Measurements from ENCODE around the gene PADI2. TPM values are rescaled to one million over a fixed set of nuclear protein-coding genes. Genes with fewer than 3 reads are reported as not detected.

The PADI2 gene
- total and polyA plus RNA-seq, 2 experiments from 2014 or later = 1.7 to 4.3 TPM

DNA sequence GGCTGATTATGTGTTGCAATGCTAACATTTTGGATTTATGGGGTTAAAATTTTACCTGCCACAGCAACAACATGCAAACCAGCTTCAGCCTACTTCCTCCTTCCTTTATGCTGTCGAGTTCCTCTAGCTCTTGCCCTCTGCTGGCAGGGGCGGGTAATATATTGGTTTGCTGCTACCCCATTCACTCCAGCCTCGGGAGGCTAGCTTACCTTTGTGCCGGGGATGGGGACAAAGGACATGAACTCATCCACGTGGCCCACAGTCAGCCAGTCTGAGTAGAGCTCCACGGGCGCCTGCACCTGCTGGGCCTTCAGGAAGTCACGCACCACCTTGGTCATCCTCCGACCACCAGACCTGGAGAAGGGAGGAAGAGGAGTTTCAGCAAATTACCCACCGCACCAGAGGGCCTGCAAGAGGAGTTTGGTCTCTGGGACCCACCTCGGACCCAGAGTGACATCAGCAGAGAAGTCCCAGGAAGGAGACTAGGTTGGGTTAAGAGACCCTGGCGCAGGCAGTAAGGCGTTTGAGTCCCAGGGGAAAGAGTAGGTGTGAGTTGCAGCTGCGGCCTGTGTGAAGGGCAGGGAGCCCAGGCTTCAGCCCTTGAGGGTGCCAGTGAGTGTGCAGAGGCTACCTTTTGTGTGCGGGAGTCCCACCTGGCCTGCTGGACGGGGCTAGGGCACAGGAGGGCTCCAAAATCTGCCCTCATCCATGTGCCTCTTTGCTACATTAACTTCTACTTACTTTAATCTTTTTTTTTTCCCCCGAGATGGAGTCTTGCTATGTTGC, 43.6 kb downstream of the PADI2 start:
- Histone ChIP-seq H3K27me3 (ENCODE audit: insufficient read depth) (no peaks in the 10 kb centered on the region), H3K4me1 (ENCODE audit: insufficient read depth) (no peaks in the 10 kb centered on the region), H3K79me2 (replicated peaks; ENCODE audit: insufficient read depth) (no peaks in the 10 kb centered on the region), H3K36me3 (ENCODE audit: insufficient read depth) (no peaks in the 10 kb centered on the region), H4K20me1 (replicated peaks; ENCODE audit: insufficient read depth) (no peaks in the 10 kb centered on the region), H3K4me3 (no peak overlapping the region), H3K4me2 (no peak overlapping the region), H2AFZ (no peak overlapping the region), H3K9me2 (ENCODE audit: insufficient read depth) (no peaks in the 10 kb centered on the region), H3K27ac (ENCODE audit: low read depth) (no peak overlapping the region), H3F3A (replicated peaks; ENCODE audit: low read depth) (no peaks in the 10 kb centered on the region)
- H3K9me3 Mint-ChIP-seq = no peaks in the 10 kb centered on the region
- peak; percentile 84 for DNase-seq (ENCODE audit: low spot score)
- peaks cover 4% of the 10 kb centered on the region; the same call in 2 of the 3 replicates for H3K4me1 Mint-ChIP-seq
- ATAC-seq = peak; percentile 94
- no peak overlapping the region for H3K4me3 Mint-ChIP-seq
- H3K36me3 Mint-ChIP-seq (ENCODE audit: low read depth) = no peaks in the 10 kb centered on the region
- TF ChIP-seq CREB1 (CRISPR knock-in tag; IDR thresholded peaks at IDR 0.05; ENCODE audit: low read depth) = no peak
- TF ChIP-seq CTCF (conservative IDR thresholded peaks at IDR 0.05; ENCODE audit: low read depth in 2 of 2) = peak; percentile 53 to 68
- TF ChIP-seq, protein P1, sequence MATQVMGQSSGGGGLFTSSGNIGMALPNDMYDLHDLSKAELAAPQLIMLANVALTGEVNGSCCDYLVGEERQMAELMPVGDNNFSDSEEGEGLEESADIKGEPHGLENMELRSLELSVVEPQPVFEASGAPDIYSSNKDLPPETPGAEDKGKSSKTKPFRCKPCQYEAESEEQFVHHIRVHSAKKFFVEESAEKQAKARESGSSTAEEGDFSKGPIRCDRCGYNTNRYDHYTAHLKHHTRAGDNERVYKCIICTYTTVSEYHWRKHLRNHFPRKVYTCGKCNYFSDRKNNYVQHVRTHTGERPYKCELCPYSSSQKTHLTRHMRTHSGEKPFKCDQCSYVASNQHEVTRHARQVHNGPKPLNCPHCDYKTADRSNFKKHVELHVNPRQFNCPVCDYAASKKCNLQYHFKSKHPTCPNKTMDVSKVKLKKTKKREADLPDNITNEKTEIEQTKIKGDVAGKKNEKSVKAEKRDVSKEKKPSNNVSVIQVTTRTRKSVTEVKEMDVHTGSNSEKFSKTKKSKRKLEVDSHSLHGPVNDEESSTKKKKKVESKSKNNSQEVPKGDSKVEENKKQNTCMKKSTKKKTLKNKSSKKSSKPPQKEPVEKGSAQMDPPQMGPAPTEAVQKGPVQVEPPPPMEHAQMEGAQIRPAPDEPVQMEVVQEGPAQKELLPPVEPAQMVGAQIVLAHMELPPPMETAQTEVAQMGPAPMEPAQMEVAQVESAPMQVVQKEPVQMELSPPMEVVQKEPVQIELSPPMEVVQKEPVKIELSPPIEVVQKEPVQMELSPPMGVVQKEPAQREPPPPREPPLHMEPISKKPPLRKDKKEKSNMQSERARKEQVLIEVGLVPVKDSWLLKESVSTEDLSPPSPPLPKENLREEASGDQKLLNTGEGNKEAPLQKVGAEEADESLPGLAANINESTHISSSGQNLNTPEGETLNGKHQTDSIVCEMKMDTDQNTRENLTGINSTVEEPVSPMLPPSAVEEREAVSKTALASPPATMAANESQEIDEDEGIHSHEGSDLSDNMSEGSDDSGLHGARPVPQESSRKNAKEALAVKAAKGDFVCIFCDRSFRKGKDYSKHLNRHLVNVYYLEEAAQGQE (IDR thresholded peaks at IDR 0.05; ENCODE audit: unreplicated experiment) = no peak
- TF ChIP-seq NANOG (IDR thresholded peaks at IDR 0.05; ENCODE audit: borderline replicate concordance) = no peak
- TF ChIP-seq ZNF462 (CRISPR knock-in tag; IDR thresholded peaks at IDR 0.05) = no peak
- TF ChIP-seq EZH2phosphoT487 (IDR thresholded peaks at IDR 0.05; ENCODE audit: unreplicated experiment) = no peak
- no peak for TF ChIP-seq EZH2 (IDR thresholded peaks at IDR 0.05; ENCODE audit: low read depth, unreplicated experiment)
- TF ChIP-seq, protein P2, sequence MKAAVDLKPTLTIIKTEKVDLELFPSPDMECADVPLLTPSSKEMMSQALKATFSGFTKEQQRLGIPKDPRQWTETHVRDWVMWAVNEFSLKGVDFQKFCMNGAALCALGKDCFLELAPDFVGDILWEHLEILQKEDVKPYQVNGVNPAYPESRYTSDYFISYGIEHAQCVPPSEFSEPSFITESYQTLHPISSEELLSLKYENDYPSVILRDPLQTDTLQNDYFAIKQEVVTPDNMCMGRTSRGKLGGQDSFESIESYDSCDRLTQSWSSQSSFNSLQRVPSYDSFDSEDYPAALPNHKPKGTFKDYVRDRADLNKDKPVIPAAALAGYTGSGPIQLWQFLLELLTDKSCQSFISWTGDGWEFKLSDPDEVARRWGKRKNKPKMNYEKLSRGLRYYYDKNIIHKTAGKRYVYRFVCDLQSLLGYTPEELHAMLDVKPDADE (IDR thresholded peaks at IDR 0.05) = no peak
- no peak for TF ChIP-seq JUNB (IDR thresholded peaks at IDR 0.05; ENCODE audit: unreplicated experiment)
- peaks cover 5% of the 10 kb centered on the region for H3K27me3 Mint-ChIP-seq (ENCODE audit: insufficient read depth, low read depth, poor library complexity)
- H3K27ac Mint-ChIP-seq = no peak overlapping the region; the same call in 1 of the 2 replicates
